A673 (cell line): Measurements from ENCODE around the gene AGPAT3. TPM values are rescaled to one million over a fixed set of nuclear protein-coding genes. Genes with fewer than 3 reads are reported as not detected.

Experiments used
- BruUV-seq: library from RNA; stranded (reverse); fragments of 400-500 nt; replicated peaks from 2 replicates; lab custom pipeline; 2021; lab: Mats Ljungman, UMichigan
- CTCF ChIA-PET: fragments of 300-600 bp; sonication (Branson Sonifier 250); formaldehyde crosslinking; loops from one replicate; lab custom pipeline; 2022; ENCODE audit warnings: antibody characterized with exemption; lab: Charles Lee
- POLR2A ChIA-PET: fragments of 300-600 bp; sonication (Branson Sonifier 250); formaldehyde crosslinking; loops from one replicate; lab custom pipeline; 2022; ENCODE audit warnings: antibody characterized with exemption; ENCODE audit not compliant: low non-redundant PET; lab: Charles Lee
- DNase-seq: peaks from one replicate; pipeline ENCODE4 v3.0.0-alpha.2; 2015; ENCODE audit warnings: low spot score
- H3K27ac ChIP-seq: fragments of 200-600 bp; sonication (generic); 2 replicates; pipeline ENCODE4 v1.5.1; 2016; ENCODE audit warnings: mixed run types, low read depth, mild to moderate bottlenecking, mixed read lengths, antibody characterized with exemption, low read length; ENCODE audit not compliant: poor library complexity, severe bottlenecking
- H3K27me3 ChIP-seq: fragments of 200-600 bp; sonication (generic); replicated peaks from 2 replicates; pipeline ENCODE4 v1.6.1; 2017; ENCODE audit warnings: mixed run types, low read depth, mild to moderate bottlenecking, mixed read lengths, antibody characterized with exemption, low read length; ENCODE audit not compliant: insufficient read depth, poor library complexity
- H3K36me3 ChIP-seq: fragments of 200-600 bp; sonication (generic); 2 replicates; pipeline ENCODE4 v1.6.1; 2016; ENCODE audit warnings: mixed run types, mild to moderate bottlenecking, mixed read lengths, antibody characterized with exemption, low read length; ENCODE audit not compliant: insufficient read depth, poor library complexity, severe bottlenecking
- H3K4me1 ChIP-seq: fragments of 200-600 bp; sonication (generic); 2 replicates; pipeline ENCODE4 v1.6.1; 2017; ENCODE audit warnings: mixed run types, mild to moderate bottlenecking, mixed read lengths, antibody characterized with exemption, low read length; ENCODE audit not compliant: insufficient read depth, poor library complexity, severe bottlenecking
- H3K4me3 ChIP-seq: fragments of 200-600 bp; sonication (generic); 2 replicates; pipeline ENCODE4 v1.5.1; 2016; ENCODE audit warnings: low read depth, mixed run types, mild to moderate bottlenecking, mixed read lengths, low read length; ENCODE audit not compliant: poor library complexity, severe bottlenecking
- H3K9me3 ChIP-seq: fragments of 200-600 bp; sonication (generic); 2 replicates; pipeline ENCODE4 v1.6.1; 2016; ENCODE audit warnings: mixed run types, low read depth, mild to moderate bottlenecking, mixed read lengths, antibody characterized with exemption, low read length; ENCODE audit not compliant: poor library complexity, severe bottlenecking
- EZH2 ChIP-seq: fragments of 200-600 bp; sonication (generic); IDR thresholded peaks from 2 replicates; pipeline ENCODE4 v1.6.1; 2017; ENCODE audit warnings: borderline replicate concordance, low read depth, mild to moderate bottlenecking, mixed read lengths, antibody characterized with exemption, low read length; ENCODE audit not compliant: poor library complexity, severe bottlenecking
- intact Hi-C: fragments of 100-400 bp; cut with micrococcal nuclease; formaldehyde crosslinking; loops from one replicate; pipeline ENCODE4 v1.10.0; 2022; ENCODE audit not compliant: unreplicated experiment
- total RNA-seq: library from RNA; stranded (reverse); gene quantifications from 2 replicates; pipeline ENCODE4 v1.2.3, GENCODE V29; 2021
- TF ChIP-seq, protein P1 (sequence below): fragments of 300-800, 200-600 bp; sonication (generic); conservative IDR thresholded peaks from 2 replicates; pipeline ENCODE4 v1.5.1; 2017; ENCODE audit warnings: low read depth, mild to moderate bottlenecking, antibody characterized with exemption, low read length, moderate library complexity, mixed read lengths

Gene AGPAT3
- total RNA-seq, 1 experiment from 2014 or later, result 69.6 TPM

DNA sequence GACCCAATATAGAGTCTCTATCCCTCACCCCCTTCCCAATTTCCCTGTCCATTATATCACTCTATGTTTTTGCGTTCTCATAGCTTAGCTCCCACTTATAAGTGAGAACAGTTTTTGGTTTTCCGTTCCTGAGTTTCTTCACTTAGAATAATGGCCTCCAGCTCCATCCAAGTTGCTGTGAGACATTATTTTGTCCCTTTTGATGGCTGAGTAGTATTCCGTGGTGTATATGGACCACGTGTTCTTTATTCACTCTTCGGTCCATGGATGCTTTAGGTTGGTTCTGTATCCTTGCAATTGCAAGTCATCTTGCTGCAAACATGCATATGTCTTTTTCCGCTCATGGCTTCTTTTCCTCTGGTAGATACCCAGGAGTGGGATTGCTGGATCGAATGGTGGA lies 54.3 kb downstream of the AGPAT3 start:
- POLR2A ChIA-PET, result no interaction called here
- Histone ChIP-seq H3K4me1 (peaks cover 23% of the 10 kb centered on the region), H3K36me3 (no peaks in the 10 kb centered on the region), H3K4me3 (no peak overlapping the region), H3K27me3 (no peaks in the 10 kb centered on the region), H3K27ac (no peak overlapping the region), H3K9me3 (no peaks in the 10 kb centered on the region)
- BruUV-seq, result no TSS peak
- intact Hi-C loops, result no loop called here
- CTCF ChIA-PET, result no interaction called here
- TF ChIP-seq, protein P1, sequence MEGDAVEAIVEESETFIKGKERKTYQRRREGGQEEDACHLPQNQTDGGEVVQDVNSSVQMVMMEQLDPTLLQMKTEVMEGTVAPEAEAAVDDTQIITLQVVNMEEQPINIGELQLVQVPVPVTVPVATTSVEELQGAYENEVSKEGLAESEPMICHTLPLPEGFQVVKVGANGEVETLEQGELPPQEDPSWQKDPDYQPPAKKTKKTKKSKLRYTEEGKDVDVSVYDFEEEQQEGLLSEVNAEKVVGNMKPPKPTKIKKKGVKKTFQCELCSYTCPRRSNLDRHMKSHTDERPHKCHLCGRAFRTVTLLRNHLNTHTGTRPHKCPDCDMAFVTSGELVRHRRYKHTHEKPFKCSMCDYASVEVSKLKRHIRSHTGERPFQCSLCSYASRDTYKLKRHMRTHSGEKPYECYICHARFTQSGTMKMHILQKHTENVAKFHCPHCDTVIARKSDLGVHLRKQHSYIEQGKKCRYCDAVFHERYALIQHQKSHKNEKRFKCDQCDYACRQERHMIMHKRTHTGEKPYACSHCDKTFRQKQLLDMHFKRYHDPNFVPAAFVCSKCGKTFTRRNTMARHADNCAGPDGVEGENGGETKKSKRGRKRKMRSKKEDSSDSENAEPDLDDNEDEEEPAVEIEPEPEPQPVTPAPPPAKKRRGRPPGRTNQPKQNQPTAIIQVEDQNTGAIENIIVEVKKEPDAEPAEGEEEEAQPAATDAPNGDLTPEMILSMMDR, result no peak
- TF ChIP-seq EZH2, result no peak
- no peak for DNase-seq

DNA sequence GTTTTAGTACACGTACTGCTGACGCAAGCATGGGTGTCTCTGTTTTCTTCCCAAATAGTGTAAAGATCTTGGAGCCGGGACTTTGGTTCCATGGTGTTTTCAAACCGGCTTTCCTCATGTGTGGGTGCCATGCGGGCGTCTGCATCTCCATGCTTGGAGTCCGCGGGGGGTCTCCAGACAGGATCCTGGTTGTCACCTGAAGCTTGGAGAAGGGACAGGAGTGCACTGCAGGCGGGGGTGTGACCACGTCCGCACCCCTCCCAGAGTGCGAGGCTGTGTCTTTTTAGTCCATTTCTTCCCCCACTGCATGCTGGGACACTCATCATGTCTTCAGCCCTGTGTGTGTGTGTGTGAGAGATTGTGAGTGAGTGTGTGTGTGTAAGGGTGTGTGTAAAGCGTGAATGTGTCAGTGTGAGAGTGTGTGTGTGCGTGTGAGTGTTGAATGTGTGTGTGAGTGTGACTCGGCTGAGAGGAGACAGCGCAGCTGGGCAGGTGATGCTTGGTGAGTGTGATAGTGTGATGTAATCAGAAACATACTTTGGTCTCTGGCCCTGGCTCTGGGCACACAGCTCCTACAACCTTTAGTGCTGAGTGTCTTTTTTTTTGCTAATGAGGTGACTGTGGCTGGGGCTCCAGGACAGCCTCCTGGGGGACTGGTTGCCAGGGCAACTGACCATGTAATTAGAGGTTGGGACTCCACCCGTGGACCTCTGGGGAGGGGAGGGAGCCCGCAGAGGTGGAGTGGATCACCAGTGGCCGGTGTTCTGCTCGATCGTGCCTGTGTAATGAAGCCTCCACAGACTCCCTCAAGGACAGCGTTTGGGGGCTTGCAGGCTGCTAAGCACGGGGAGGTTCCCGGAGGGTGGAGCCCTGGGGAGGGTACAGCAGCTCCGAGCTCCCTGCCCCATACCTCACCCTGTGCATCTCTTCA lies 55.1 kb downstream of the AGPAT3 start:
- Histone ChIP-seq H3K27me3 (no peaks in the 10 kb centered on the region), H3K27ac (no peak overlapping the region), H3K36me3 (no peaks in the 10 kb centered on the region), H3K4me3 (no peak overlapping the region), H3K4me1 (peaks cover 23% of the 10 kb centered on the region), H3K9me3 (no peaks in the 10 kb centered on the region)
- POLR2A ChIA-PET, result no interaction called here
- CTCF ChIA-PET, result no interaction called here
- DNase-seq, result no peak
- intact Hi-C loops, result loop anchor here (10.0 kb wide), 1 partner anchor 55 kb away; the partner anchor contains the start of gene AGPAT3
- BruUV-seq, result no TSS peak
- no peak for TF ChIP-seq EZH2
- TF ChIP-seq, protein P1, result no peak

DNA sequence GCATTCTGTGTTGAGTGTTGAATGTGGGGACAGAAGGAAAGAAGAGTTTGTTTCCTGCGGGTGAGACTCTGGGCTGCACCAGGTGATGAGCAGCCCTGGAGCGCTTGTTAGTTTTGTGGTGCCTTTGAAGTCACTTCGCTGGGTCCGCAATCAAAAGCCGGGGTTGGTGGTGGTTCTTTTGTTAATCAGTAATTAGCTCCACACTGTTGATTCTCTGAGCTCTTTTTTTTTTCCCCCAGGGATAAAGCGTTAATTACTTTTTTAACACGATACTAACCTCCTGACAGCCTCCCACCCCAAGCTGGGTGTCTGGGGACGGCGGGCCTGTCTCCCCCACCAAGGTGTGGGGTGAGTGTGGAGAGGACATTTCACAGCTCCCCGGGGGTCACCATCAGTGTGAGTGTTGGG lies 56.6 kb downstream of the AGPAT3 start:
- Histone ChIP-seq H3K4me3 (no peak overlapping the region), H3K4me1 (peaks cover 23% of the 10 kb centered on the region), H3K9me3 (no peaks in the 10 kb centered on the region), H3K36me3 (no peaks in the 10 kb centered on the region), H3K27ac (peak overlapping the region; percentile 60), H3K27me3 (no peaks in the 10 kb centered on the region)
- CTCF ChIA-PET, result interaction anchor here (0.7 to 1.0 kb wide), 2 partner anchors 14 to 17 kb away, joined by 3 to 5 read pairs; no protein-coding TSS in a partner anchor
- TF ChIP-seq, protein P1, result no peak
- no peak for TF ChIP-seq EZH2
- DNase-seq, result no peak
- intact Hi-C loops, result loop anchor here (10.0 kb wide), 1 partner anchor 57 kb away; the partner anchor contains the start of gene AGPAT3
- BruUV-seq, result no TSS peak
- POLR2A ChIA-PET, result no interaction called here
